ENCODE measurements around the gene AMH.

- TF ChIP-seq POLR2AphosphoS5 (IDR thresholded peaks at IDR 0.05) (no peak), CTCF (IDR thresholded peaks at IDR 0.05) (no peak)
Measured at GRCh38 chr19:2234996-2235380, 14.1 kb upstream of the AMH start.
